H9 (cell line): ENCODE data around the gene ITPR3. TPM values are rescaled to one million over a fixed set of nuclear protein-coding genes. Genes with fewer than 3 reads are reported as not detected.

Source experiments
- DNase-seq: peaks from one replicate; pipeline ENCODE4 v3.0.0-alpha.2; 2017
- H2AFZ ChIP-seq: one replicate; pipeline ENCODE4 v1.6.1; 2013; ENCODE audit warnings: mild to moderate bottlenecking, low read length, control low read depth, moderate library complexity
- H2AK5ac ChIP-seq: 2 replicates; pipeline ENCODE4 v1.6.1; 2013; ENCODE audit warnings: low read length, control low read depth, mixed read lengths; ENCODE audit not compliant: insufficient read length
- H2BK120ac ChIP-seq: one replicate; pipeline ENCODE4 v1.6.1; 2013; ENCODE audit warnings: low read depth, mild to moderate bottlenecking, low read length, control low read depth, inconsistent platforms; ENCODE audit not compliant: poor library complexity, severe bottlenecking
- H2BK12ac ChIP-seq: 2 replicates; pipeline ENCODE4 v1.6.1; 2013; ENCODE audit warnings: low read length, control low read depth, mixed read lengths, low read depth; ENCODE audit not compliant: insufficient read length
- H2BK15ac ChIP-seq: 2 replicates; pipeline ENCODE4 v1.6.1; 2013; ENCODE audit warnings: low read depth, low read length, control low read depth
- H2BK20ac ChIP-seq: one replicate; pipeline ENCODE4 v1.6.1; 2013; ENCODE audit warnings: low read depth, mild to moderate bottlenecking, low read length, control low read depth, inconsistent platforms; ENCODE audit not compliant: poor library complexity, severe bottlenecking
- H2BK5ac ChIP-seq: 2 replicates; pipeline ENCODE4 v1.6.1; 2013; ENCODE audit warnings: low read length, control low read depth, mixed read lengths; ENCODE audit not compliant: insufficient read length
- H3K14ac ChIP-seq: 2 replicates; pipeline ENCODE4 v1.6.1; 2013; ENCODE audit warnings: low read length, control low read depth; ENCODE audit not compliant: insufficient read depth
- H3K18ac ChIP-seq: 2 replicates; pipeline ENCODE4 v1.6.1; 2013; ENCODE audit warnings: low read depth, mild to moderate bottlenecking, mixed read lengths, low read length, control low read depth; ENCODE audit not compliant: insufficient read length
- H3K23ac ChIP-seq: 2 replicates; pipeline ENCODE4 v1.6.1; 2013; ENCODE audit warnings: low read length, control low read depth, mixed read lengths, low read depth; ENCODE audit not compliant: insufficient read length
- H3K23me2 ChIP-seq: 2 replicates; pipeline ENCODE4 v1.6.1; 2013; ENCODE audit warnings: low read depth, mild to moderate bottlenecking, mixed read lengths, low read length, control low read depth; ENCODE audit not compliant: insufficient read length, poor library complexity, severe bottlenecking
- H3K27ac ChIP-seq: 2 replicates; pipeline ENCODE4 v1.5.1; 2013; ENCODE audit warnings: low read length, control low read depth, mixed read lengths, low read depth; ENCODE audit not compliant: insufficient read length
- H3K27me3 ChIP-seq: 2 replicates; pipeline ENCODE4 v1.6.1; 2013; ENCODE audit warnings: low read length, control low read depth, inconsistent platforms; ENCODE audit not compliant: insufficient read depth
- H3K4ac ChIP-seq: 2 replicates; pipeline ENCODE4 v1.6.1; 2013; ENCODE audit warnings: low read depth, mild to moderate bottlenecking, control low read depth, inconsistent platforms, low read length, moderate library complexity
- H3K4me1 ChIP-seq: 2 replicates; pipeline ENCODE4 v1.6.1; 2013; ENCODE audit warnings: low read length, control low read depth, inconsistent platforms; ENCODE audit not compliant: insufficient read depth
- H3K4me2 ChIP-seq: 2 replicates; pipeline ENCODE4 v1.6.1; 2013; ENCODE audit warnings: low read length, control low read depth, mixed read lengths; ENCODE audit not compliant: insufficient read length, insufficient read depth
- H3K56ac ChIP-seq: 2 replicates; pipeline ENCODE4 v1.6.1; 2013; ENCODE audit warnings: low read depth, mild to moderate bottlenecking, mixed read lengths, low read length, control low read depth; ENCODE audit not compliant: insufficient read length
- H3K79me1 ChIP-seq: 2 replicates; pipeline ENCODE4 v1.6.1; 2013; ENCODE audit warnings: low read depth, mild to moderate bottlenecking, moderate library complexity, low read length, control low read depth, inconsistent platforms; ENCODE audit not compliant: insufficient read depth, poor library complexity, severe bottlenecking
- H3K79me2 ChIP-seq: 2 replicates; pipeline ENCODE4 v1.6.1; 2013; ENCODE audit warnings: low read length, control low read depth, inconsistent platforms; ENCODE audit not compliant: insufficient read depth
- H3K9ac ChIP-seq: 2 replicates; pipeline ENCODE4 v1.6.1; 2013; ENCODE audit warnings: low read length, control low read depth, mixed read lengths; ENCODE audit not compliant: insufficient read length; ENCODE audit errors: extremely low read depth
- H3K9me3 ChIP-seq: one replicate; pipeline ENCODE4 v1.6.1; 2013; ENCODE audit warnings: low read depth, low read length, inconsistent platforms; ENCODE audit not compliant: control insufficient read depth
- H3T11ph ChIP-seq: one replicate; pipeline ENCODE4 v1.6.1; 2013; ENCODE audit warnings: mild to moderate bottlenecking, low read length, control low read depth, inconsistent platforms
- H4K20me1 ChIP-seq: one replicate; pipeline ENCODE4 v1.6.1; 2013; ENCODE audit not compliant: control insufficient read depth, insufficient read length, insufficient read depth
- H4K5ac ChIP-seq: 2 replicates; pipeline ENCODE4 v1.6.1; 2013; ENCODE audit warnings: low read depth, mild to moderate bottlenecking, mixed read lengths, low read length, control low read depth; ENCODE audit not compliant: insufficient read length
- H4K8ac ChIP-seq: replicated peaks from 2 replicates; pipeline ENCODE4 v1.6.1; 2013; ENCODE audit warnings: low read length, control low read depth, mixed read lengths, low read depth; ENCODE audit not compliant: insufficient read length
- H4K91ac ChIP-seq: 2 replicates; pipeline ENCODE4 v1.6.1; 2013; ENCODE audit warnings: low read depth, mild to moderate bottlenecking, moderate library complexity, mixed read lengths, low read length, control low read depth; ENCODE audit not compliant: insufficient read length
- H3K27ac Mint-ChIP-seq, 3 experiments: 2 replicates in 2 of 3; 3 replicates in 1 of 3; pipeline ENCODE4 v1.8.0; 2020 to 2021; ENCODE audit warnings: mixed read lengths in 3 of 3, mild to moderate bottlenecking in 1 of 3, moderate library complexity in 1 of 3
- H3K27me3 Mint-ChIP-seq: 2 replicates; pipeline ENCODE4 v1.8.0; 2021; ENCODE audit warnings: low read depth, mild to moderate bottlenecking, moderate library complexity, mixed read lengths
- H3K36me3 Mint-ChIP-seq, 3 experiments: 2 replicates in 2 of 3; 3 replicates in 1 of 3; pipeline ENCODE4 v1.8.0; 2020 to 2021; ENCODE audit warnings: low read depth in 3 of 3, mixed read lengths in 3 of 3; ENCODE audit not compliant: insufficient read depth in 1 of 3
- H3K4me1 Mint-ChIP-seq, 2 experiments: 2 replicates each; pipeline ENCODE4 v1.8.0; 2020; ENCODE audit warnings: mixed read lengths in 2 of 2
- H3K4me3 Mint-ChIP-seq, 2 experiments: 2 replicates in 1 of 2; 3 replicates in 1 of 2; pipeline ENCODE4 v1.8.0; 2020 to 2021; ENCODE audit warnings: mild to moderate bottlenecking in 2 of 2, mixed read lengths in 2 of 2, moderate library complexity in 1 of 2
- H3K9me3 Mint-ChIP-seq, 2 experiments: 2 replicates in 1 of 2; 3 replicates in 1 of 2; pipeline ENCODE4 v1.8.0; 2020; ENCODE audit warnings: mild to moderate bottlenecking in 2 of 2, mixed read lengths in 2 of 2, moderate library complexity in 1 of 2
- WGBS: extraction: QIAGEN DNeasy Blood & Tissue Kit; methylation state at CpG from one replicate; pipeline ENCODE4 v1.1.7; 2013; ENCODE audit warnings: missing lambda C conversion rate, low lambda C conversion rate, mixed read lengths; ENCODE audit not compliant: insufficient read length; ENCODE audit errors: extremely low coverage; 5-methylcytosine and 5-hydroxymethylcytosine counted together
- total RNA-seq: library from RNA; stranded (reverse); gene quantifications from 2 replicates; pipeline ENCODE4 v1.2.1, GENCODE V29; 2021
- TF ChIP-seq, protein P1 (sequence below): fragments of 200-600 bp; sonication (generic); conservative IDR thresholded peaks from 3 replicates; pipeline ENCODE4 v1.8.0; 2021; ENCODE audit warnings: antibody characterized with exemption, mild to moderate bottlenecking

The ITPR3 gene
- total RNA-seq, 1 experiment from 2014 or later: 40.3 TPM

DNA sequence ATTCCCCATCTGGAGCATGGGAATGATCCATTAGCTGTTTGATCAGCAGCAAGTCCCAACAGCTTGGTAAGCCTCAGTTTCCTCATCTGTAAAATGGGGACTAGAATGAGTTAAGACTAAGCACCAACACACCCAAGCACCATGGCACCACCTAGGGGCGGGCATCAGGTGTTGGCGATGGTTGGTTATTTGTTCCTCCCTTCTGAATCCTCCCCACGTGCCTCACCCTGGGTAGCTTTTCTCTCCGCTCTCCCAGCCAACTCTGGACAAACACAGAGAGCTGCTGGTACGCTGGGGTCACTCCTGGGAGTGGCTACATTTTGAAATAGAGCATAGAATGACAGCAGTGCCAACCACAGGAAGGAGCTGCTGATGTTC lies 13.3 kb upstream of the ITPR3 start:
- no peak overlapping the region for H2AK5ac ChIP-seq
- H2BK20ac ChIP-seq: no peak overlapping the region
- no peak overlapping the region for H2BK120ac ChIP-seq
- Mint-ChIP-seq H3K4me1 (peaks cover 44 to 59% of the 10 kb centered on the region in 2 experiments), H3K27ac (no peak overlapping the region), H3K27me3 (peaks cover 14% of the 10 kb centered on the region), H3K4me3 (no peak overlapping the region), H3K9me3 (peaks cover 8 to 11% of the 10 kb centered on the region in 2 experiments), H3K36me3 (peaks cover 0 to 7% (median 5%) of the 10 kb centered on the region in 3 experiments; a peak in 3 of 7 replicates)
- no peak overlapping the region for H3K27ac ChIP-seq
- no peak for DNase-seq
- WGBS: no CpG with 5 or more reads among the region's 5 CpGs
- no peak overlapping the region for H3K14ac ChIP-seq
- no peak overlapping the region for H3K56ac ChIP-seq
- no peak overlapping the region for H3K18ac ChIP-seq
- H4K5ac ChIP-seq: no peak overlapping the region
- no peaks in the 10 kb centered on the region for H3K23me2 ChIP-seq
- H3K4me1 ChIP-seq: peaks cover 8% of the 10 kb centered on the region; the same call in 1 of the 2 replicates
- no peaks in the 10 kb centered on the region for H4K20me1 ChIP-seq
- H3K79me1 ChIP-seq: no peaks in the 10 kb centered on the region
- H3K9ac ChIP-seq: no peak overlapping the region
- no peak overlapping the region for H2AFZ ChIP-seq
- H4K91ac ChIP-seq: no peak overlapping the region
- no peak overlapping the region for H2BK12ac ChIP-seq
- H3K27me3 ChIP-seq: no peaks in the 10 kb centered on the region
- no peak overlapping the region for H3K4ac ChIP-seq
- H3T11ph ChIP-seq: no peak overlapping the region
- TF ChIP-seq, protein P1, sequence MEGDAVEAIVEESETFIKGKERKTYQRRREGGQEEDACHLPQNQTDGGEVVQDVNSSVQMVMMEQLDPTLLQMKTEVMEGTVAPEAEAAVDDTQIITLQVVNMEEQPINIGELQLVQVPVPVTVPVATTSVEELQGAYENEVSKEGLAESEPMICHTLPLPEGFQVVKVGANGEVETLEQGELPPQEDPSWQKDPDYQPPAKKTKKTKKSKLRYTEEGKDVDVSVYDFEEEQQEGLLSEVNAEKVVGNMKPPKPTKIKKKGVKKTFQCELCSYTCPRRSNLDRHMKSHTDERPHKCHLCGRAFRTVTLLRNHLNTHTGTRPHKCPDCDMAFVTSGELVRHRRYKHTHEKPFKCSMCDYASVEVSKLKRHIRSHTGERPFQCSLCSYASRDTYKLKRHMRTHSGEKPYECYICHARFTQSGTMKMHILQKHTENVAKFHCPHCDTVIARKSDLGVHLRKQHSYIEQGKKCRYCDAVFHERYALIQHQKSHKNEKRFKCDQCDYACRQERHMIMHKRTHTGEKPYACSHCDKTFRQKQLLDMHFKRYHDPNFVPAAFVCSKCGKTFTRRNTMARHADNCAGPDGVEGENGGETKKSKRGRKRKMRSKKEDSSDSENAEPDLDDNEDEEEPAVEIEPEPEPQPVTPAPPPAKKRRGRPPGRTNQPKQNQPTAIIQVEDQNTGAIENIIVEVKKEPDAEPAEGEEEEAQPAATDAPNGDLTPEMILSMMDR: peak; percentile 54
- H3K79me2 ChIP-seq: no peaks in the 10 kb centered on the region
- H3K23ac ChIP-seq: no peak overlapping the region
- no peak overlapping the region for H4K8ac ChIP-seq
- H3K9me3 ChIP-seq: no peaks in the 10 kb centered on the region
- H2BK15ac ChIP-seq: no peak overlapping the region
- no peak overlapping the region for H2BK5ac ChIP-seq
- no peak overlapping the region for H3K4me2 ChIP-seq
